Measurements from ENCODE around the gene ALKBH5.

DNA sequence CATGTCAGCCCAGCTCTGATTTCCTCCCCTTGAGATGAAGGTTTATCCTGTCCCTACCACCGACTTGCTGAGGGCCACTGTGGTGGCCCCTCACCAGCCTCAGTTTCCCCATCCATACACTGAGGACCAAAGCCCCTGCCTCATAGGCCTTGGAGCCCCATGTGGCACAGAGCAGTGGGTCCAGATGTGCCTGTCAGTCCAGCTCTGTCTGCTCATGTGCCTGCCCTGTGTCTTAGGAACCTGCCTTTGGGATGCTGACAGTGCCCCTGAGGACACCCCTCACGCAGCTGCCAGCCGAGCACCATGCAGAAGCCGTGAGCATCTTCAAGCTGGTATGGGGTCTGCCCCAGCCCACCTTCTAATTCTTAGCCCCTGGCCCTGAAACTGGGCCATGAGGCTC is 39.4 kb upstream of the ALKBH5 start:
- TF ChIP-seq, protein P1, sequence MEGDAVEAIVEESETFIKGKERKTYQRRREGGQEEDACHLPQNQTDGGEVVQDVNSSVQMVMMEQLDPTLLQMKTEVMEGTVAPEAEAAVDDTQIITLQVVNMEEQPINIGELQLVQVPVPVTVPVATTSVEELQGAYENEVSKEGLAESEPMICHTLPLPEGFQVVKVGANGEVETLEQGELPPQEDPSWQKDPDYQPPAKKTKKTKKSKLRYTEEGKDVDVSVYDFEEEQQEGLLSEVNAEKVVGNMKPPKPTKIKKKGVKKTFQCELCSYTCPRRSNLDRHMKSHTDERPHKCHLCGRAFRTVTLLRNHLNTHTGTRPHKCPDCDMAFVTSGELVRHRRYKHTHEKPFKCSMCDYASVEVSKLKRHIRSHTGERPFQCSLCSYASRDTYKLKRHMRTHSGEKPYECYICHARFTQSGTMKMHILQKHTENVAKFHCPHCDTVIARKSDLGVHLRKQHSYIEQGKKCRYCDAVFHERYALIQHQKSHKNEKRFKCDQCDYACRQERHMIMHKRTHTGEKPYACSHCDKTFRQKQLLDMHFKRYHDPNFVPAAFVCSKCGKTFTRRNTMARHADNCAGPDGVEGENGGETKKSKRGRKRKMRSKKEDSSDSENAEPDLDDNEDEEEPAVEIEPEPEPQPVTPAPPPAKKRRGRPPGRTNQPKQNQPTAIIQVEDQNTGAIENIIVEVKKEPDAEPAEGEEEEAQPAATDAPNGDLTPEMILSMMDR (IDR thresholded peaks at IDR 0.05 in 2 of 3, conservative IDR thresholded peaks at IDR 0.05 in 1 of 3; ENCODE audit: borderline replicate concordance in 1 of 3, insufficient read depth in 1 of 3, low read depth in 2 of 3, low read length in 2 of 3), result no peak
- TF ChIP-seq, protein P2, sequence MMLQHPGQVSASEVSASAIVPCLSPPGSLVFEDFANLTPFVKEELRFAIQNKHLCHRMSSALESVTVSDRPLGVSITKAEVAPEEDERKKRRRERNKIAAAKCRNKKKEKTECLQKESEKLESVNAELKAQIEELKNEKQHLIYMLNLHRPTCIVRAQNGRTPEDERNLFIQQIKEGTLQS (IDR thresholded peaks at IDR 0.05), result no peak
- TF ChIP-seq FOSL1 (IDR thresholded peaks at IDR 0.05; ENCODE audit: low read depth), result no peak
- TF ChIP-seq POLR2AphosphoS5 (IDR thresholded peaks at IDR 0.05; ENCODE audit: low read depth, low read length), result no peak
- no peak for TF ChIP-seq POLR2A (IDR thresholded peaks at IDR 0.05; ENCODE audit: borderline replicate concordance, extremely low read depth, insufficient read depth, insufficient read length)
- TF ChIP-seq ZNF274 (IDR thresholded peaks at IDR 0.05; ENCODE audit: low read depth, low read length), result no peak
- no peak for TF ChIP-seq EZH2phosphoT487 (IDR thresholded peaks at IDR 0.05; ENCODE audit: borderline replicate concordance)
- TF ChIP-seq SP1 (IDR thresholded peaks at IDR 0.05; ENCODE audit: low read depth), result no peak
- no peak for TF ChIP-seq CEBPB (IDR thresholded peaks at IDR 0.05; ENCODE audit: low read depth)
